GM12878 (cell line): ENCODE measurements around the gene MYOM1. TPM values are rescaled to one million over a fixed set of nuclear protein-coding genes. Genes with fewer than 3 reads are reported as not detected.

Experiments used
- ATAC-seq: fragments of 200-7000 bp; cut with Tn5 transposase; 3 replicates; pipeline ENCODE4 v1.9.1; 2020; ENCODE audit warnings: mild to moderate bottlenecking, moderate library complexity
- BruUV-seq: library from RNA; stranded (reverse); fragments of 400-500 nt; replicated peaks from 2 replicates; lab custom pipeline; 2021; lab: Mats Ljungman, UMichigan
- CTCF ChIA-PET: fragments of 300-600 bp; sonication (Branson Sonifier 250); formaldehyde crosslinking; extraction: SDS; loops from one replicate; lab custom pipeline; 2021; ENCODE audit warnings: inconsistent platforms; lab: Yijun Ruan, JAX
- POLR2A ChIA-PET: fragments of 350-600 bp; formaldehyde crosslinking; extraction: SDS; loops from one replicate; lab custom pipeline; 2021; ENCODE audit warnings: inconsistent platforms; lab: Charles Lee
- RAD21 ChIA-PET: fragments of 300-600 bp; sonication (Branson Sonifier 250); formaldehyde crosslinking; loops from one replicate; lab custom pipeline; 2023; ENCODE audit warnings: antibody characterized with exemption; ENCODE audit not compliant: unreplicated experiment; lab: Charles Lee
- SMC1A ChIA-PET: fragments of 300-600 bp; sonication (Branson Sonifier 250); formaldehyde crosslinking; loops from one replicate; lab custom pipeline; 2023; ENCODE audit not compliant: unreplicated experiment, uncharacterized antibody; lab: Charles Lee
- DNase-seq: peaks from one replicate; pipeline ENCODE4 v3.0.0-alpha.2; 2011; ENCODE audit warnings: low read depth, low spot score
- FAIRE-seq: peaks from 3 replicates; lab custom pipeline; 2011; peaks lifted over from hg19 to GRCh38; lab: Jason Lieb, UNC
- H2AFZ ChIP-seq: 2 replicates; pipeline ENCODE4 v1.6.0; 2011; ENCODE audit warnings: low read depth, low read length, control low read depth; ENCODE audit not compliant: control insufficient read depth
- H3K27ac ChIP-seq: 2 replicates; pipeline ENCODE4 v1.5.1; 2011; ENCODE audit warnings: control low read depth; ENCODE audit not compliant: control insufficient read depth, insufficient read depth
- H3K27me3 ChIP-seq, 2 experiments: replicated peaks in 1 of 2; 2 replicates each; pipeline versions ENCODE4 v1.6.0 to v1.6.1; 2011; ENCODE audit warnings: low read length in 1 of 2; ENCODE audit not compliant: control insufficient read depth in 2 of 2, insufficient read depth in 2 of 2
- H3K36me3 ChIP-seq, 2 experiments: 2 replicates each; pipeline ENCODE4 v1.5.1; 2011; ENCODE audit warnings: low read length in 1 of 2; ENCODE audit not compliant: control insufficient read depth in 2 of 2, insufficient read depth in 2 of 2
- H3K4me1 ChIP-seq: 2 replicates; pipeline ENCODE4 v1.6.1; 2011; ENCODE audit warnings: mild to moderate bottlenecking, low read length, moderate library complexity, mixed read lengths; ENCODE audit not compliant: control insufficient read depth, insufficient read depth
- H3K4me2 ChIP-seq: 2 replicates; pipeline ENCODE4 v1.6.0; 2011; ENCODE audit warnings: control low read depth; ENCODE audit not compliant: control insufficient read depth, insufficient read depth
- H3K4me3 ChIP-seq: fragments of 200-600 bp; sonication (generic); 2 replicates; pipeline ENCODE4 v1.5.1; 2016
- H3K79me2 ChIP-seq: 2 replicates; pipeline ENCODE4 v1.6.0; 2011; ENCODE audit warnings: low read length; ENCODE audit not compliant: control insufficient read depth, insufficient read depth
- H3K9ac ChIP-seq: 2 replicates; pipeline ENCODE4 v1.8.0; 2011; ENCODE audit warnings: low read length, control low read depth, mixed read lengths; ENCODE audit not compliant: control insufficient read depth, insufficient read depth
- H3K9me3 ChIP-seq: replicated peaks from 3 replicates; pipeline ENCODE4 v1.5.1; 2011; ENCODE audit warnings: mild to moderate bottlenecking, low read length; ENCODE audit not compliant: control insufficient read depth, insufficient read depth
- H4K20me1 ChIP-seq: 2 replicates; pipeline ENCODE4 v1.6.0; 2011; ENCODE audit not compliant: control insufficient read depth, insufficient read depth
- ATF7 ChIP-seq: fragments of 450-650 bp; IDR thresholded peaks from 2 replicates; pipeline ENCODE4 v1.6.1; 2016; ENCODE audit warnings: low read depth, mild to moderate bottlenecking
- BRCA1 ChIP-seq: IDR thresholded peaks from 2 replicates; pipeline ENCODE4 v1.6.1; 2011; ENCODE audit warnings: low read depth, low read length, improper control_type of control experiment
- CREM ChIP-seq: IDR thresholded peaks from 2 replicates; pipeline ENCODE4 v1.6.1; 2014; ENCODE audit warnings: antibody characterized with exemption, low read depth
- ESRRA ChIP-seq: IDR thresholded peaks from 2 replicates; pipeline ENCODE4 v1.6.1; 2012; ENCODE audit warnings: mild to moderate bottlenecking, low read length, improper control_type of control experiment
- EZH2 ChIP-seq: IDR thresholded peaks from 2 replicates; pipeline ENCODE4 v1.6.1; 2012; ENCODE audit warnings: low read depth, mild to moderate bottlenecking, control low read depth, inconsistent platforms, low read length, borderline replicate concordance; ENCODE audit not compliant: control insufficient read depth
- HCFC1 ChIP-seq: fragments of 150-350 bp; IDR thresholded peaks from 2 replicates; pipeline ENCODE4 v1.6.1; 2014; ENCODE audit warnings: low read length
- MTA2 ChIP-seq: fragments of 450-650 bp; IDR thresholded peaks from 2 replicates; pipeline ENCODE4 v1.6.1; 2016; ENCODE audit warnings: low read depth, mild to moderate bottlenecking, moderate library complexity
- NBN ChIP-seq: fragments of 450-650 bp; IDR thresholded peaks from 2 replicates; pipeline ENCODE4 v1.6.1; 2016
- RBBP5 ChIP-seq: fragments of 200-600 bp; sonication (generic); conservative IDR thresholded peaks from 2 replicates; pipeline ENCODE4 v1.6.1; 2016
- TARDBP ChIP-seq: IDR thresholded peaks from 2 replicates; pipeline ENCODE4 v1.6.1; 2016; ENCODE audit warnings: borderline replicate concordance
- YY1 ChIP-seq: IDR thresholded peaks from 2 replicates; pipeline ENCODE4 v1.6.1; 2011; ENCODE audit warnings: low read depth, mild to moderate bottlenecking, low read length
- ZNF274 ChIP-seq: IDR thresholded peaks from one replicate; pipeline ENCODE4 v1.8.0; 2011; ENCODE audit not compliant: insufficient read length, insufficient read depth
- WGBS: methylation state at CpG from one replicate; pipeline ENCODE4 v1.1.6; 2016; ENCODE audit warnings: low lambda C conversion rate; ENCODE audit not compliant: insufficient replicate concordance, insufficient coverage; ENCODE audit errors: missing lambda C conversion rate; 5-methylcytosine and 5-hydroxymethylcytosine counted together
- in situ Hi-C: fragments of 300-500 bp; cut with MboI; formaldehyde crosslinking; loops from 9 replicates; pipeline ENCODE4 v1.14.3; 2018; ENCODE audit warnings: mixed read lengths
- intact Hi-C: fragments of 100-400 bp; cut with micrococcal nuclease; formaldehyde crosslinking; loops from one replicate; pipeline ENCODE4 v1.14.2; 2022; ENCODE audit not compliant: unreplicated experiment
- polyA plus RNA-seq, 11 experiments: library from polyadenylated mRNA; depleted of rRNA in 4 of 11; unstranded in 6 of 11; stranded (reverse) in 5 of 11; fragments of >200 nt; fragmentation: Nextera tagmentation in 4 of 11; fragmentation: Illumina TruSeq in 1 of 11; extraction: Ambion mirVana in 4 of 11; extraction: Trizol in 1 of 11; gene quantifications; 1 replicate in 1 of 11; 2 replicates in 10 of 11; pipeline versions ENCODE4 v1.2.1 to v1.2.3, GENCODE V29; 2011 to 2016; ENCODE audit warnings: inconsistent platforms in 2 of 11, missing spikeins in 2 of 11, low read depth in 1 of 11
- total RNA-seq, 4 experiments: library from RNA; depleted of rRNA in 3 of 4; stranded (reverse); fragments of >200 nt in 3 of 4; fragmentation: Illumina TruSeq in 1 of 4; extraction: Trizol in 1 of 4; gene quantifications; 2 replicates each; pipeline versions ENCODE4 v1.2.1 to v1.2.3, GENCODE V29; 2013 to 2021
- TF ChIP-seq, protein P1 (sequence below): fragments of 450-650 bp; formaldehyde crosslinking; IDR thresholded peaks from 2 replicates; pipeline ENCODE4 v1.4.0; 2020; ENCODE audit warnings: mild to moderate bottlenecking, moderate library complexity
- TF ChIP-seq, protein P2 (sequence below): IDR thresholded peaks from 2 replicates; pipeline ENCODE4 v1.6.1; 2012; ENCODE audit warnings: low read depth, low read length, improper control_type of control experiment
- TF ChIP-seq, protein P3 (sequence below): fragments of 450-650 bp; conservative IDR thresholded peaks from 2 replicates; pipeline ENCODE4 v1.6.1; 2017; ENCODE audit warnings: mild to moderate bottlenecking, moderate library complexity
- TF ChIP-seq, protein P4 (sequence below): fragments of 450-650 bp; IDR thresholded peaks from 2 replicates; pipeline ENCODE4 v1.6.1; 2017; ENCODE audit warnings: mild to moderate bottlenecking

The MYOM1 gene
- total and polyA plus RNA-seq, 10 of the 15 experiments (the other 5 are each of a cell fraction or from before 2014, with no cell fraction given), result 0.06 to 1.0 (median 0.57) TPM

DNA sequence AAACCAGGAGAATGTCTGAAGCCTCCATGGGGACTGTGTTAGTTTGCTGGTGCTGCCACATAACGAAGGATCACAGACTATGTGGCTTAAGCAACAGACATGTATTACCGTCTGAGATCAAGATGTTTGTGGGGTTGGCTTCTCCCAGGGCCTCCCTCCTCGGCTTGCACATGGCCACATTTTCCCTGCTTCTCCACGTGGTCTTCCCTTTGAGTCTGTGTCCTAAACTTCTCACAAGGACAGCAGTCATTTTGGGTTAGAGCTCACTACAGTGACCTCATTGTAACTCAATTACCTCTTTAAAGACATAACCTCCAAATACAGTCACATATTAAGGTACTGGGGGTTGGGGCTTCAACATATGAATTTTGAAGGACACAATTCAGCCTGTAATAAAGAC, 162.2 kb downstream of the MYOM1 start (continued):
- no peak for TF ChIP-seq ATF7
- TF ChIP-seq RBBP5, result no peak
- TF ChIP-seq TARDBP, result no peak
- no peak for TF ChIP-seq ZNF274
- TF ChIP-seq HCFC1, result no peak
- no peak for TF ChIP-seq EZH2
- TF ChIP-seq MTA2, result no peak
- TF ChIP-seq, protein P1, sequence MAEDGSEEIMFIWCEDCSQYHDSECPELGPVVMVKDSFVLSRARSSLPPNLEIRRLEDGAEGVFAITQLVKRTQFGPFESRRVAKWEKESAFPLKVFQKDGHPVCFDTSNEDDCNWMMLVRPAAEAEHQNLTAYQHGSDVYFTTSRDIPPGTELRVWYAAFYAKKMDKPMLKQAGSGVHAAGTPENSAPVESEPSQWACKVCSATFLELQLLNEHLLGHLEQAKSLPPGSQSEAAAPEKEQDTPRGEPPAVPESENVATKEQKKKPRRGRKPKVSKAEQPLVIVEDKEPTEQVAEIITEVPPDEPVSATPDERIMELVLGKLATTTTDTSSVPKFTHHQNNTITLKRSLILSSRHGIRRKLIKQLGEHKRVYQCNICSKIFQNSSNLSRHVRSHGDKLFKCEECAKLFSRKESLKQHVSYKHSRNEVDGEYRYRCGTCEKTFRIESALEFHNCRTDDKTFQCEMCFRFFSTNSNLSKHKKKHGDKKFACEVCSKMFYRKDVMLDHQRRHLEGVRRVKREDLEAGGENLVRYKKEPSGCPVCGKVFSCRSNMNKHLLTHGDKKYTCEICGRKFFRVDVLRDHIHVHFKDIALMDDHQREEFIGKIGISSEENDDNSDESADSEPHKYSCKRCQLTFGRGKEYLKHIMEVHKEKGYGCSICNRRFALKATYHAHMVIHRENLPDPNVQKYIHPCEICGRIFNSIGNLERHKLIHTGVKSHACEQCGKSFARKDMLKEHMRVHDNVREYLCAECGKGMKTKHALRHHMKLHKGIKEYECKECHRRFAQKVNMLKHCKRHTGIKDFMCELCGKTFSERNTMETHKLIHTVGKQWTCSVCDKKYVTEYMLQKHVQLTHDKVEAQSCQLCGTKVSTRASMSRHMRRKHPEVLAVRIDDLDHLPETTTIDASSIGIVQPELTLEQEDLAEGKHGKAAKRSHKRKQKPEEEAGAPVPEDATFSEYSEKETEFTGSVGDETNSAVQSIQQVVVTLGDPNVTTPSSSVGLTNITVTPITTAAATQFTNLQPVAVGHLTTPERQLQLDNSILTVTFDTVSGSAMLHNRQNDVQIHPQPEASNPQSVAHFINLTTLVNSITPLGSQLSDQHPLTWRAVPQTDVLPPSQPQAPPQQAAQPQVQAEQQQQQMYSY (CRISPR knock-in tag), result no peak

DNA sequence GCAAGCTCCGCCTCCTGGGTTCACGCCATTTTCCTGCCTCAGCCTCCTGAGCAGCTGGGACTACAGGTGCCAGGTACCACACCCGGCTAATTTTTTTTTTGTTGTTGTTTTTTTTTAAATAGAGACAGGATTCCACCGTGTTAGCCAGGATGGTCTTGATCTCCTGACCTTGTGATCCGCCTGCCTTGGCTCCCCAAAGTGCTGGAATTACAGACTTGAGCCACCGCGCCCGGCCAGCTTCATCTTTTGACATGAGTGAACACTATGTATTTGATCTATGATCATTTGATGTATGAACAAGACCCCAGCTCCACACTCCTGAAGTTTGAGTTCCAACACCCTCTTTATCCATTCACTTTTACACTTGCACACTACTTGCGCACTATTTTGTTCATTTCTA, 163.5 kb downstream of the MYOM1 start:
- no peak overlapping the region for H2AFZ ChIP-seq
- no peak for DNase-seq
- RAD21 ChIA-PET, result no interaction called here
- H3K27me3 ChIP-seq, result no peaks in the 10 kb centered on the region
- peaks cover 24% of the 10 kb centered on the region for H3K4me1 ChIP-seq
- WGBS, result 64% methylated on average over 8 of the region's 9 CpGs
- no peak overlapping the region for H3K9ac ChIP-seq
- no peak for FAIRE-seq
- no peak for ATAC-seq
- CTCF ChIA-PET, result interaction anchor here (1.0 to 2.9 kb wide), 5 partner anchors 9 to 190 kb away, joined by 3 to 9 read pairs (median 6); no protein-coding TSS in a partner anchor
- no peaks in the 10 kb centered on the region for H3K36me3 ChIP-seq
- BruUV-seq, result no TSS peak
- H4K20me1 ChIP-seq, result no peaks in the 10 kb centered on the region
- no peak overlapping the region for H3K4me2 ChIP-seq
- POLR2A ChIA-PET, result no interaction called here
- no peak overlapping the region for H3K27ac ChIP-seq
- SMC1A ChIA-PET, result interaction anchor here (1.2 kb wide), 1 partner anchor 45 kb away, joined by 3 read pairs; no protein-coding TSS in a partner anchor
- in situ Hi-C loops, result no loop called here
- intact Hi-C loops, result no loop called here
- H3K9me3 ChIP-seq, result no peaks in the 10 kb centered on the region; the same call in 2 of the 3 replicates
- H3K79me2 ChIP-seq, result no peaks in the 10 kb centered on the region
- no peak overlapping the region for H3K4me3 ChIP-seq
- TF ChIP-seq BRCA1, result no peak
- TF ChIP-seq, protein P2, sequence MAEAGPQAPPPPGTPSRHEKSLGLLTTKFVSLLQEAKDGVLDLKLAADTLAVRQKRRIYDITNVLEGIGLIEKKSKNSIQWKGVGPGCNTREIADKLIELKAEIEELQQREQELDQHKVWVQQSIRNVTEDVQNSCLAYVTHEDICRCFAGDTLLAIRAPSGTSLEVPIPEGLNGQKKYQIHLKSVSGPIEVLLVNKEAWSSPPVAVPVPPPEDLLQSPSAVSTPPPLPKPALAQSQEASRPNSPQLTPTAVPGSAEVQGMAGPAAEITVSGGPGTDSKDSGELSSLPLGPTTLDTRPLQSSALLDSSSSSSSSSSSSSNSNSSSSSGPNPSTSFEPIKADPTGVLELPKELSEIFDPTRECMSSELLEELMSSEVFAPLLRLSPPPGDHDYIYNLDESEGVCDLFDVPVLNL, result no peak
- no peak for TF ChIP-seq YY1
- TF ChIP-seq ESRRA, result no peak
- TF ChIP-seq, protein P3, sequence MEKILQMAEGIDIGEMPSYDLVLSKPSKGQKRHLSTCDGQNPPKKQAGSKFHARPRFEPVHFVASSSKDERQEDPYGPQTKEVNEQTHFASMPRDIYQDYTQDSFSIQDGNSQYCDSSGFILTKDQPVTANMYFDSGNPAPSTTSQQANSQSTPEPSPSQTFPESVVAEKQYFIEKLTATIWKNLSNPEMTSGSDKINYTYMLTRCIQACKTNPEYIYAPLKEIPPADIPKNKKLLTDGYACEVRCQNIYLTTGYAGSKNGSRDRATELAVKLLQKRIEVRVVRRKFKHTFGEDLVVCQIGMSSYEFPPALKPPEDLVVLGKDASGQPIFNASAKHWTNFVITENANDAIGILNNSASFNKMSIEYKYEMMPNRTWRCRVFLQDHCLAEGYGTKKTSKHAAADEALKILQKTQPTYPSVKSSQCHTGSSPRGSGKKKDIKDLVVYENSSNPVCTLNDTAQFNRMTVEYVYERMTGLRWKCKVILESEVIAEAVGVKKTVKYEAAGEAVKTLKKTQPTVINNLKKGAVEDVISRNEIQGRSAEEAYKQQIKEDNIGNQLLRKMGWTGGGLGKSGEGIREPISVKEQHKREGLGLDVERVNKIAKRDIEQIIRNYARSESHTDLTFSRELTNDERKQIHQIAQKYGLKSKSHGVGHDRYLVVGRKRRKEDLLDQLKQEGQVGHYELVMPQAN, result no peak
- TF ChIP-seq, protein P4, sequence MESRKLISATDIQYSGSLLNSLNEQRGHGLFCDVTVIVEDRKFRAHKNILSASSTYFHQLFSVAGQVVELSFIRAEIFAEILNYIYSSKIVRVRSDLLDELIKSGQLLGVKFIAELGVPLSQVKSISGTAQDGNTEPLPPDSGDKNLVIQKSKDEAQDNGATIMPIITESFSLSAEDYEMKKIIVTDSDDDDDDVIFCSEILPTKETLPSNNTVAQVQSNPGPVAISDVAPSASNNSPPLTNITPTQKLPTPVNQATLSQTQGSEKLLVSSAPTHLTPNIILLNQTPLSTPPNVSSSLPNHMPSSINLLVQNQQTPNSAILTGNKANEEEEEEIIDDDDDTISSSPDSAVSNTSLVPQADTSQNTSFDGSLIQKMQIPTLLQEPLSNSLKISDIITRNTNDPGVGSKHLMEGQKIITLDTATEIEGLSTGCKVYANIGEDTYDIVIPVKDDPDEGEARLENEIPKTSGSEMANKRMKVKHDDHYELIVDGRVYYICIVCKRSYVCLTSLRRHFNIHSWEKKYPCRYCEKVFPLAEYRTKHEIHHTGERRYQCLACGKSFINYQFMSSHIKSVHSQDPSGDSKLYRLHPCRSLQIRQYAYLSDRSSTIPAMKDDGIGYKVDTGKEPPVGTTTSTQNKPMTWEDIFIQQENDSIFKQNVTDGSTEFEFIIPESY, result no peak
- no peak for TF ChIP-seq NBN
- TF ChIP-seq CREM, result no peak
